HG03378 (cell line): Measurements from ENCODE around the gene SMURF1.

Experiments
- ATAC-seq: cut with Tn5 transposase; IDR thresholded peaks from one replicate; pipeline ENCODE4 v1.9.1; 2021; ENCODE audit warnings: mild to moderate bottlenecking, moderate library complexity; ENCODE audit not compliant: unreplicated experiment

Gene SMURF1

DNA sequence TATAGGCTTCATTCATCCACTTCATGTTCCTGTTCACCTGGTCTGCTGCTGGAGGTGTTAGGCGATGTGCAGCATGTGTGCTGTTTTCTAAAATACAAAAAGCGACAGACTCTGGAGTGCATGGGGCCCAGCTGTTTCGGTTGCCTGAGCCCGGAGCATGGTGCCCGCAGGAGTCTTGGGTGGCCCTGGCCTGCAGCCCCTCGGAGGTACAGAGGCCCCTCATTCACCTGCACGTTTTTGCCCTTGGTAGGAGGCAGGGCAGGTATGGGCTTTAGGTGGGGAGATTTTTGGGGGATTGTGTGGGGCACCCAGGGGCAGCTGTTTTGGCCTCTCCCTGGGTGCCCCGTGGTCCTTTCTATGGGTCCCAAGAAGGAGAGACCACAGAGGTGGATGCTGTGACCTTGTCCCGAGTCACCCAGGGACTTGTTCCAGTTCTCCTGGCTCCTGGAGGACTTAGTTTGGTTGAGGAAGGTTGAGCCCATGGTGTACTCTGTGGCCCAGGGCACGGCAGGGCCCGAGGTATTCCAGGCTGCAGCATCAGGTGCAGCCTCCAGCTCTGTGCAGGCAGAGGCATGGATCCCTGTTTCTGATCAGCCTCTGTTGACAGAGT is 134.9 kb downstream of the SMURF1 start:
- no peak for ATAC-seq

DNA sequence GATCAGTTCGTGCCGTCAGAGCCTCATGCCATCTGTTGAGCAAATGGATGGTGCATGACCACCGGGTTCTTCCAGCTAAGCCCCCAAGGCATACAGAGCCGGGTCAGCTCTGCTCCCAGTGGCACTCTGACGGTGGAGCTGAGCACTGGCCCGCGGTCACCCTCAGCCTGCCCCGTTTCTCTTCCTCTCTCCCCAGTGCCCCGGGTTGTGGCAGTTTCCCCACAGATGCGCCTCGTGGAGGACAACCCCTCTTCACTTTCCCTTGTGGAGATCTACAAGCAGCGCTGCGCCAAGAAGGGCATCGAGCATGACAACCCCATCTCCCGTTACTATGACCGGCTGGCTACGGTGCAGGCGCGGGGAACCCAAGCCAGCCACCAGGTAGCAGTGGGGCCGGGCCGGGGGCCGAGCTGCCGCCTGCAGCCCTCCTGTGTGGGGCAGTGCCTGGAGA is 135.7 kb downstream of the SMURF1 start:
- no peak for ATAC-seq

DNA sequence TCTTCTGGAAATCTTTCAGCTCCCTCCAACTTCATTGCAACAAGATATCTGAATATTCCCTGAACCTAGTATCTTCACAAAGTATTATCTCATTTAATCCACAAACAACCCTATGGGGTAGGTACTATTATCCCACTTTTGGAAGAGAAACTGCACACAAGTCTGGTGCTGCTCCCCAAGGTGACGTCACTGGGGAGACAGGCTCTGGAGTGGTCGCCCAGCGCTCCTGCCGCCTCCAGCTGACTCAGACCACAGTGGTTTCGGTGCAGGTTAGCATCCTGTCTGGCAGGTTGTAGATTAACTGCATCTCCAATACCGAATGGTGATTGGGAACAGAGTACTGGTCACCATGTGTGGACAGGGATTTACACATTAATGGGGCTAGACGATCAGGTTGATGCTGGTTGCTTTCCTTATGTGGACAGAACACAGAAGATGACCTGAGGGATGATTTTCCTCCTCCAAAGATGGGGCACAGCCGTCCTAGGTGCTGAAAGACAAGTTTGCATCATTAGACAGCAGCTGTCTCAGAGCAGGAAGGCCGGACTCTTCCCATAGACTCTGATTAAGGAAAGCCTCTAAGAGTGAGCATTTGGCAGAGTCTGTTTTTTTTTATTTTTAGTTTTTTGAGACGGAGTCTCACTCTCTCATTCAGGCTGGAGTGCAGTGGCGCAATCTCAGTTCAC is 137.0 kb downstream of the SMURF1 start:
- no peak for ATAC-seq

DNA sequence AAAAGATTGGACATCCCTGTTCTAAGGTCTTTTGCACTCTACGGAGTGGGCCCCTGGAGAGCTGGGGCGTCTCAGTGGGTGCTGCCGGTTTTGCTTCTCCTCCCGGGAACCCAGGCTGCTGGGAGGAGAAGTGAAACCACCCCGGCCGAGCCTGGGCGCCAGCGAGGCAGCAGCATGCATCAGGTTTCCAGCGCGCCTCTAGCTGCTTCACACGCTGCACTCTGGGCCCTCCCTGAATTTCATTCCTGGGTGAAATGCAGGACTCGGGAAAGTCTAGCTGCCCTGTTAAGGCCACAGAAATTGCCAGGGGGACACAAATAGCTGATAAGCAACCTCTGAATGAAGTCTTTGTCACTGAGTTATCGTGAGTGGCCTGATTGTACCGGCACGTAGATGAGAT is 138.1 kb downstream of the SMURF1 start:
- no peak for ATAC-seq

DNA sequence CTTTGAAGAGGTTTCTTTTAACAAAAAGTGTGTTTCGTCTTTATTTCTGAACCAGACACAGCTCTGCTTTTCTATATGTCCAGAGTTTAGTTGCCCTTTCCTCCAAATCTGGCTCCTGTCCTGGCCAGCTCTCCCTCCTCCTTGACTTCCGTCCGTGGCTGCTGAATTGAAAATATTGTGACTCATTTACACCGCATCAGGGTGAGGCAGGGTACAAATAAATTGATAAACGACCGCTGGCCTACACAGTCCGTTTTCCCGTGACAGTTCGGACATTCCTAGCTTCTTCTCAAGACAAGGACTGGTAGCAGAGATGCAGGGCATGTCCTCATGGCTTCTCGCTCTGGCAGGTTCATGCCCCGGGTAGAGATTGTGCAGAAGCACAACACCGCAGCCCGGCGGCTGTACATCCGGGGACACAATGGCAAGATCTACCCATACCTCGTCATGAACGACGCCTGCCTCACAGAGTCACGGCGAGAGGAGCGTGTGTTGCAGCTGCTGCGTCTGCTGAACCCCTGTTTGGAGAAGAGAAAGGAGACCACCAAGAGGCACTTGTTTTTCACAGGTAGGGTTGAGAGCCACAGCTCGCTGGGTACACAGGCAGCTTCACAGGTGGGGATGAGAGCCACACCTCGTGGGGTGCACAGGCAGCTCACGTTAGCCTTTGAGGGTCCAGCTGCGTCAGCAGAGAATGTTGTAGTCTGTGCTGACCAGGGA is 139.0 kb downstream of the SMURF1 start:
- no peak for ATAC-seq

DNA sequence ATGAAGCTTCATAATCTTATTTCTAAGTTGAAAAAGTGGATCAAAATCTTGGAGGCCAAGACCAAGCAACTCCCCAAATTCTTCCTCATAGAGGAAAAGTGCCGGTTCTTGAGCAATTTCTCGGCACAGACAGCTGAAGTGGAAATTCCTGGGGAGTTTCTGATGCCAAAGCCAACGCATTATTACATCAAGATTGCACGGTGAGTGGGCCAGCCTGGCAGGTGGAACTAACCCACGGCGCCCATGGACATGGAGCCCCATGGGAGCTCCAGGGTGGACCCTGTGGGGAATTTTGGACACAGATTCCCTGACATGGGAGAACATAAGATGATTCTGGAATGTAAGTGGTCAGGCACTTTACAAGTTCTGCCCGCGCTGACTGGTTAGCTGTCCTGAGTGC is 139.7 kb downstream of the SMURF1 start:
- no peak for ATAC-seq

DNA sequence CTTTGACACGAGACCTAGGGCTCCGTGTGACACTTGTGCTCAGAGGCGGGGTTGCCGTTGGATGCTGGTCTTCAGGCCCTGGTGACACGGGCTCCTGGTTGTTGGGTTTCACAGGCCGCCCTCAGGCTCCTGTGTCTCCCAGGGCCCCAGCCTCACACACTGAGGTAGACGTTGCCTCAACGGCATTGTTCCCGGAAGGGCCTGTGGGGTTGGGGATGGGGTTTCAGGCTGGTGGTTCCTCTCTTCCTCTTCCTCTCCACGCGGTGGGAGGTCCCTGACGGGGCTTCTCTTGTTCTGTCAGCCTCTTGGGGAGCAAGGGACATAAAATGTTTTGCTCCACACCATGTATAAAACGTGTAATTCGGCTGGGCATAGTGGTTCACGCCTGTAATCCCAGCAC is 140.5 kb downstream of the SMURF1 start:
- ATAC-seq, result no peak

DNA sequence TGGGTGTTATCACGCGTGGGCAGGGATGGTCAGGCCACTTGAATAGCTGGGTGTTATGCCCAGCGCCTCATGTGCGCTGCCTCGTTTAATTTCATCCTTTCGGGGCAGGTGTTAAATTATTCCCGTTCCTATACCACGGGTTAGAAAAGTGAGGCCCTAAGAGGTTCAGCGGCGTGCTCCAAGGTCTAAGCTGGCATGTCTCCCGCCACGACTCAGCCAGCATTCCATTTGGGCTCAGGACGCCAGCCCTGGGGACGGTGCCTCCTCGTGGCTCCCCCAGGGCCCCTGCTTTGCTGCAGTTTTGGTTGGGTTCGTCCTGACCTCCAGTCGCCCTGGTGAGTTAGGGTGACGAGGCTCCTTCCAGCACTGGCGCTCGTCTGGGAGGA is 141.1 kb downstream of the SMURF1 start:
- ATAC-seq, result no peak

DNA sequence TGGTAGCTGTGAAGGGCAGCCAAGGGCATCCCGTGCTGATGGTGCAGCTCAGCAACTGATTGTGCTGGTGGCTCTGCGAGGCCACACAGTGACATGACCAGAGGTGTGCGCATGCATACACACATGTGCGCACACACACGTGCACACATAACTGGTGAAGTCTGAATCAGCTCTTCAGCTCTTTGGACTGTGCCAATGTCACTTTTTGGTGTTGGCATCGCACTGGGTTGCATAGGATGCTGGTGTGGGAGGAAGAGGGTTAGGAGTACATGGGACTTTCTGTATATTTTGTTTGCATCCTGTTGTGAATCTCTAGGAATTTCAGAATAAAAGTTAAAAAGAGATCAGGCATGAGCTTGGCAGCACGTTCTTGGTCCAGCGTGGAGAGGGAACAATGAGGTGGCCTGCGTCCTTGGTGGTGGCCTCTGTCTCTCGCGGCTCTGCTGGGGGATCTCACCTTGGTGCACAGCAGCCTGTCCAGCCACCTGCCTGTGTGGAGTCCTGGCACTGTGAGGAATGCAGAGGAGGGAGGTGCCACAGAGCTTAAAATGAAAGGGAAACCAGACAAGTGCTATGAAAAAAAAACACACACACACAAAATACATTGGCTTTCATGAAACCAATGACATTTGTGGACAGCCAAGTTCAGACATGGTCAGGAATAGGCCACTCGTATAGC is 141.6 kb downstream of the SMURF1 start:
- ATAC-seq, result no peak

DNA sequence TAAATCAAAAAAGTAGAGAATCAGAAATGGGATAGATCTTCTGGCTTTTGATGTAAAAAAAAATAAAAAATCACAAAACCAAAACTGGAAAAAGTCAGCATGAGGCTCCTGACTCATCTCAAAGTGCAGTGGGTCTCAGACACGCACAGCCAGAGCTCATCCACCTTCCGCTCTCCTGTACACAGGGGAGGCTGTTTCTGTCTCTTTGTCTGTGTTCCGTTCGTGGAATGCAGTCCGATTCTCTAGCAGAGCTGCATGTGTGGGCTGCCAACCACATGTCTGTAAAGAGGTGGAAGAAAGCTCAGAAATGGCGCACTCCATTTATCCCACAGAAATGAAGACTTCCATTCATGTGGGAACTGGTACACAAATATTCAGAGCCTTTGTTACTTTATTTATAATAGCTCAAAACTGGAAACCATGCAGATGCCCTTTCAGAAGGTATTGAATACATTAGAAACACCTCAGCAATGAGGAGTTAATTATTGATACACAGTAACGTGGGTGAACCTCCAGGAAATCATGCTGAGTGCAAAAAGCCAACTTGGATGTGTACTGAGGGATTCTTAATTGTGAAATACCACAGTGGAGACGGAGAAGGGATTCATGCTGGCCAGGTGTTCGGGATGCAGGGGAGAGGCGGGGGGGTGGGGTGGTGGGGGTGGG is 142.3 kb downstream of the SMURF1 start:
- no peak for ATAC-seq

DNA sequence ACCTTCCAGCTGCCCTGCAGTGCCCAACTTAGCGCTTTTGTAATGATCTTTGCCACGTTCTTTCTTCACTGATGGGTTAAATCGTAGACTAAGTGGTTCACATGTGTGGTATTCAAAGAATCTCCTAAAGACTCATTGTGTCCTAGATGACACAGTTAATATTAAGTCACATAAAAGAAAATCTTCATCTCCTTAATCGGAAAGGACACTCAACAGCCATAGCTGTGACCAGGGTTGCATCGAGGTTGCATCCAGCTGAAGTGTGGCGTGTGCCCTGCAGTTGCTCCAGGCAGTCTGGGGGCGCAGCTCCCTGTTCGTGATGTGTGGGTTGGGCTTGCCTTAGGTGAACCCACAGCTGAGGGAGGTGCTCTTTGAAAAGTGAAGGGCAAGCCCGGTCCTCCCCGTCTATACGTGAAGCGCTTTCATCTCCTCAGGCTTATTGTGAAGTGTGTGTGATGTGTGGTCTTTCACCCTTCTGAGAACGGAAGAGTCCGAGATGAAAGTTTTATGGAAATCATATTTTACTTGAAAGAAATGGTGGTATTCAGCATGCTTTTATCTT is 142.9 kb downstream of the SMURF1 start:
- no peak for ATAC-seq

DNA sequence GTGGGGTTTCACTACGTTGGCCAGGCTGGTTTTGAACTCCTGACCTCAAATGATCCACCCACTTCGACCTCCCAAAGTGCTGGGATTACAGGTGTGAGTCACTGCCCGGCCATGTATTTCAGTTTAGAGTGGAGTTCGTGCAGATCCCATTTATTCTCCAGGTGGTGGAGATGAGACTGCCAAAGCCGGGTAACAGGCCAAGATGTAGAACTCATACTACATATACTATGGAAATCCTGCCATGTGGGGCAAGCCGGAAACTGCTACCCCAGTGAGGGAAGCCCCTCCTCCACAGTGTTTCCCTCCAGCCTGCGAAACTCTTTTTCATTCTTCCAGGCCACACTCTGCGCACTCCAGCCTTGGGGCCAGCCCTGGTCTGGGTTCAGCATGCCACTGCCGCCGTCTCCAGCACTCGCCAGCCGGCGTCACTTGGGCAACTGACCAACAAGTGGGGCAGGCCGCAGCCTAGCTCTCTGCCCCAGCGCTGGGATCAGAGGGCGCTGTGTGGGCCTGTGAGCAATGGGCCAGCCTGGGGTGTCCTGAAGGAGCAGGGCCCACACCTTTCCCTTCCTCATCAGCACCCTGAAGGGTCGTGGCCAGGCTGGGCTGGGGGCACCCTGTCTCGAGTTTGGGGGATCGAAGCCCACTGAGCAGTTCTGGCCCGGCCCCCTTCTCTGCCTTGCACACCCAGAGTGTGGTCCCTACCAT is 143.6 kb downstream of the SMURF1 start:
- ATAC-seq, result no peak

DNA sequence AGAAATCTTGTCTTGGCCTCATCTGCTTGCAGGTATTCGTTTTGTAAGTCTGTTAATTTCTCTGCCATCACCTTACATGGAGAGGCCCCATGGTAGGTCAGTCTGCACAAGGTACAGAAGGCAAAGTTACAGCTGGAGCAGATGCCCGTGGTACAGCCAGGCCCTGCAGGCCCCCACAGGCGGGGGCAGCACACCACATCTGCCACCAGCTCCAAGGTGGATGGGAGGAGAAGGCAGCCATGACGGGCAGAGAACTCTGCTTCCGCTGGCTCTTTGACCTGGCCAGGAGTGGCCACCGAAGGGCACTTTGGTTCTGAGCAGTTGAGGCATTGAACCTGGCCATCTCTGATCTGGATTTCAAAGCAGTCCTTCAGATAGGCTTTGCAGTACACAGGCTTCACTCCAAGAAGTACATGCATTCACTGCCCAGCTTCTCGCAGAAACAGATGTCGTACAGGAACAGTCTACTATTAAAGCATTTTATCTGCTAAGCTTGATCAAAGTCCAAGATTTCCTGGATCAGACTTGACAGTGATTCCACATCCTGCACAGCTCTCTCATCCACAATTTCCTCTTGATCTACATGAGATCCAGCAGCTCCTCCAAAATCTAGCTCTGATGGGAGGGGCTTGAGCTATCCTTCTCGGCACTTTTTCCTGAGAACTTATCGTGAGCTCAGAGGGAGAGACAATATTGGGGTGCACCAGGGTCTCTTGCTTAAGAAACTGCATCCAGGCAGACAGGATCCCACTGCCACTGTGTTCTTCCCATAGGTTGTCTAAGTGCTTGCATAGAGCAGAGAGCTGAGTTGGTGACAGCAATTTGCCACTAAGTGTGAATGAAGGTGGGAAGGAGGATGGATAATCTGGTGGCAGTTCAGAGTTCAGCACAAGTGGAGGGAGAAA is 144.8 kb downstream of the SMURF1 start:
- no peak for ATAC-seq

DNA sequence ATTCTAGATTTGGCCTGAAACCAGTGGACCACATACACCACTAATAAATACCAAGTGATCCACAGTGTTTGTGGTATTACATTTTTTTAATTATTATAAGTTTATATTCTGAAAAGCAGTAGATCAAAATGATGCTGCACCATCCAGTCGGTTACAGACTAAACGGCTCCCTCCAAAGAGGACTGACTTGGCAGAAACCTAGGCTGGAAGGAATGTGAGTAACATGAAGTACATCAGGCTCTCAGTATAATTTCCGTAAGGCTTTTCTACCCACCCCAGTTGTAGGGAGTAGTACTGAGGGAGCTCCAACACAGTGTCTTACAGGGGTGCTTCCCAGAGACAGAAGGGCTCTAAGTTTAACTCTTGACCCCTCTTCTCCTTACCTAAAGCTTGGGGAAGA is 146.1 kb downstream of the SMURF1 start:
- no peak for ATAC-seq

DNA sequence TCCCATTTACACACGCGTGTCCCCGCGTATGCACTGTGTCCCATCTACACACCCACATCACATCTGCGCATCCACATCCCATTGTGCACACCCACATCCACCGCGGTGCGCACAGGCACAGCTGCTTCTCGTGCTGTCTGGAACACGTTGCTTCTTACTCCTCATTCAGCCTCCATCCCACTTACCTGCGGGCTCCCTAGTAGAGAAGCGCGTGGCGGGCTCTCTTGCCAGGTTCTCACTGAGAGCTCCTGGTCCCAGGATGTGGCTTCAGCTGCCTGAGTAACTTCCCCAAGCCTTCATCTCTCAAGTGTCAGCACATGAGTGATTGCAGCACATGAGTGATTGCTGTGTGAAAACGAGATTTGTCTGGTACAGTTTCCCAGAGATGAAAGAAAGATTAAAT is 147.8 kb downstream of the SMURF1 start:
- ATAC-seq, result no peak

DNA sequence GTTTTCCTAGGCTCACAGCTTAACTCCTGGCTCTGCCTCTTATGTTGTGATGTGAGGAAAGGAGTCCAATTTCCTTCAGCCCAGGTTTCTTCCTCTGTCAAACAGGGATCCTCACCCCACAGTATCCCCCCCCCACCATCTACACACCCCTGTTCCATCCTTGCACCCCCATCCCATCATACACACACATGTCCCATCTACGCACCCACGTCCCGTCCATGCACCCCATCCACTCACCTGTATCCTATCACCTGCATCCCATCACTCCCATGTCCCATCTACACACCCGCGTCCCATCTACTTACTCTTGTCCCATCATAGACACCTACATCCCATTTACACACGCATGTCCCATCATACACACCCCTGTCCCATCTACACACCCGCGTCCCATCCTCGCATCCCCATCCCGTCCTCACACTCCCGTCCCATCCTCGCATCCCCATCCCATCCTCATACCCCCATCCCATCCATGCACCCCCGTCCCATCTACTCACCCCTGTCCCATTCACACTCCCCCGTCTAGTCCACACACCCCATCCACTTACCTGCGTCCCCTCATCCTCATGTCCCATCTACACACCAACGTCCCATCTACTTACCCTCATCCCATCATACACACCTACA is 148.3 kb downstream of the SMURF1 start:
- no peak for ATAC-seq

DNA sequence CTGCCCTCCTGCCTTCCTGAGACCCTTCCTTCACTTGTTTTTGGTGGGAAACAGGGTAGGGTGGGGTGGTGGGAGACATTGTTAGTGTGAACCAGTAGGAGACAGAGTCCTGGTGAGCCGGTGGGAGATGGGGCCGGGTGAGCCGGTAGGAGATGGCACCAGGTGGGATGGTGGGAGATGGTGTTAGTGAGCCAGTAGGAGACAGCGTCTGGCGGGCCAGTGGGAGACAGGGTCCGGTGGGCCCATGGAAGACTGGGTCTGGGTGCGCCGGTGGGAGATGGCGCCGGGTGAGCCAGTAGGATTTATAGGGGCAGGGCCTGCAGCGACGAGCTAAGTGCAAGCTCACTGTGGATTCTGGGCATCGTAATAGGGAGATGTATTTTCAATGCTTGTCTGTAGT is 148.8 kb downstream of the SMURF1 start:
- no peak for ATAC-seq

DNA sequence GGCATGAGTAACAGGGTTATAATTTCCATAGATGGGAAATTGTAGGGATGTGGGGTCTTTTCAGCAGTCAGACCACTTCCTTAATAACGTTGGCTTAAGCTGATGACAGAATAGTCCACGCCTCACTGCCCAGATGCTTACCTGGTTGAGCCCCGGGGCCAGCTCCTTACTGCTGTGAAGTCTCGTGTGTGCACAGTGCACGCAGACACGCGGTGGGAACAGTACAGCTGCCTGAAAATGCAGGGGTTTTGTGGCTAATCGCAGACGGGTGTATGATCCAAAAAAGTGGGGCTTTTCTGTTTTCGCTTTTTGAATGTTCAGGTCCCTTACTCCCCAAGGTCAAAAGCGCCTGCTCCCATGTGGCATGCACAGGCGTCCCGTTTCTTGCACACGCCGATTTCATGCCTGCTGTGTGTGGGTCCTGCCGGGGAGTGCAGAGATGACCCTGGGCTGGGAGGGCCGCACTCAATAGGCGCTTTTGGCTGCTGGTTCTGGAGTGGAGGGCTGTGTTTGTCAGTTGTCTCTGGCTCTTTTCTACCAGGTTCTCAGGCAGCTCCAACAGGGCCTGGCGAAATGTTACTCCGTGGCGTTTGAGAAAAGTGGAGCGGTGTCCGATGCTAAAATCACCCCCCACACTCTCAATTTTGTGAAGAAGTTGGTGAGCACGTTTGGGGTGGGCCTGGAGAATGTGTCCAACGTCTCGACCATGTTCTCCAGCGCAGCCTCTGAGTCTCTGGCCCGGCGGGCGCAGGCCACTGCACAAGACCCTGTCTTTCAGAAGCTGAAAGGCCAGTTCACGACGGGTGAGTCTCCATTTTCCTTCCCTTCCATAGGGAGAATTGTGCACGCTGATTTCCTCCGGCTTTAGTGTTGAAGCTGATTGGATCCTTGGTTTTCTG is 149.6 kb downstream of the SMURF1 start:
- no peak for ATAC-seq
